Activated naive CD4-positive, alpha-beta T cell treated with anti-CD3 and anti-CD28 coated beads, Interleukin-2, amount 10 ng/mL, durations not matched to agents 7 days and 5 days (primary cell): ENCODE results near the gene HTT.

Source experiments
- CTCF ChIA-PET: fragments of 350-600 bp; sonication (Branson Sonifier 250); formaldehyde crosslinking; loops from one replicate; lab custom pipeline; 2021; ENCODE audit warnings: antibody characterized with exemption; lab: Charles Lee
- DNase-seq: peaks from one replicate; pipeline ENCODE4 v3.0.0-alpha.2; 2020
- H3K27ac Mint-ChIP-seq: one replicate; pipeline ENCODE4 v1.8.0; 2021; ENCODE audit warnings: mild to moderate bottlenecking, moderate library complexity, mixed read lengths
- H3K27me3 Mint-ChIP-seq: one replicate; pipeline ENCODE4 v1.8.0; 2021; ENCODE audit warnings: mild to moderate bottlenecking, mixed read lengths
- H3K36me3 Mint-ChIP-seq: one replicate; pipeline ENCODE4 v1.8.0; 2021; ENCODE audit warnings: mixed read lengths
- H3K4me1 Mint-ChIP-seq: one replicate; pipeline ENCODE4 v1.8.0; 2021; ENCODE audit warnings: mixed read lengths
- H3K4me3 Mint-ChIP-seq: one replicate; pipeline ENCODE4 v1.8.0; 2021; ENCODE audit warnings: mild to moderate bottlenecking, moderate library complexity, mixed read lengths
- H3K9me3 Mint-ChIP-seq: one replicate; pipeline ENCODE4 v1.8.0; 2021; ENCODE audit warnings: mixed read lengths

The HTT gene

GRCh38 chr4:3192188-3192587, 117.7 kb downstream of the HTT start:
- CTCF ChIA-PET, result interaction anchor here (0.7 to 3.0 kb wide), 5 partner anchors 10 to 154 kb away, joined by 3 to 14 read pairs (median 4); no protein-coding TSS in a partner anchor
- no peak overlapping the region for H3K4me3 Mint-ChIP-seq
- H3K4me1 Mint-ChIP-seq, result peaks cover 58% of the 10 kb centered on the region
- peaks cover 53% of the 10 kb centered on the region for H3K36me3 Mint-ChIP-seq
- peak overlapping the region; percentile 35 for H3K27ac Mint-ChIP-seq
- DNase-seq, result no peak
- H3K27me3 Mint-ChIP-seq, result no peaks in the 10 kb centered on the region
- H3K9me3 Mint-ChIP-seq, result no peaks in the 10 kb centered on the region

- CTCF ChIA-PET, result interaction anchor here (0.7 to 3.2 kb wide), 11 partner anchors 10 to 250 kb away, joined by 3 to 14 read pairs (median 3); no protein-coding TSS in a partner anchor
- no peaks in the 10 kb centered on the region for H3K9me3 Mint-ChIP-seq
- H3K27ac Mint-ChIP-seq, result peak overlapping the region; percentile 47
- H3K27me3 Mint-ChIP-seq, result no peaks in the 10 kb centered on the region
- no peak for DNase-seq
- no peak overlapping the region for H3K4me3 Mint-ChIP-seq
- peaks cover 53% of the 10 kb centered on the region for H3K36me3 Mint-ChIP-seq
- H3K4me1 Mint-ChIP-seq, result peaks cover 64% of the 10 kb centered on the region
Observed at GRCh38 chr4:3192827-3193226, 118.3 kb downstream of the HTT start.

- DNase-seq, result no peak
- Mint-ChIP-seq H3K36me3 (peaks cover 52% of the 10 kb centered on the region), H3K27ac (peak overlapping the region; percentile 26), H3K27me3 (no peaks in the 10 kb centered on the region), H3K9me3 (no peaks in the 10 kb centered on the region), H3K4me3 (no peak overlapping the region), H3K4me1 (peaks cover 68% of the 10 kb centered on the region)
- CTCF ChIA-PET, result interaction anchor here (0.7 to 3.2 kb wide), 15 partner anchors 8 to 250 kb away, joined by 3 to 14 read pairs (median 3); no protein-coding TSS in a partner anchor
Observed at GRCh38 chr4:3193531-3194203, 119.2 kb downstream of the HTT start.

GRCh38 chr4:3196670-3197359, 122.3 kb downstream of the HTT start:
- CTCF ChIA-PET, result interaction anchor here (1.1 kb wide), 1 partner anchor 247 kb away, joined by 3 read pairs; no protein-coding TSS in a partner anchor
- H3K27me3 Mint-ChIP-seq, result no peaks in the 10 kb centered on the region
- no peak for DNase-seq
- H3K4me1 Mint-ChIP-seq, result peaks cover 86% of the 10 kb centered on the region
- H3K27ac Mint-ChIP-seq, result peak overlapping the region; percentile 83
- H3K9me3 Mint-ChIP-seq, result no peaks in the 10 kb centered on the region
- peaks cover 51% of the 10 kb centered on the region for H3K36me3 Mint-ChIP-seq
- no peak overlapping the region for H3K4me3 Mint-ChIP-seq

- Mint-ChIP-seq H3K27ac (peak overlapping the region; percentile 83), H3K4me3 (no peak overlapping the region), H3K36me3 (peaks cover 50% of the 10 kb centered on the region), H3K27me3 (no peaks in the 10 kb centered on the region), H3K9me3 (no peaks in the 10 kb centered on the region), H3K4me1 (peaks cover 86% of the 10 kb centered on the region)
- no peak for DNase-seq
- CTCF ChIA-PET, result interaction anchor here (0.5 kb wide), 1 partner anchor 127 kb away, joined by 3 read pairs; no protein-coding TSS in a partner anchor
Observed at GRCh38 chr4:3197366-3198105, 123.1 kb downstream of the HTT start.

GRCh38 chr4:3198906-3199305, 124.4 kb downstream of the HTT start:
- H3K4me1 Mint-ChIP-seq, result peaks cover 89% of the 10 kb centered on the region
- CTCF ChIA-PET, result interaction anchor here (0.9 kb wide), 1 partner anchor 46 kb away, joined by 3 read pairs; no protein-coding TSS in a partner anchor
- H3K27ac Mint-ChIP-seq, result no peak overlapping the region

GRCh38 chr4:3199653-3200422, 125.4 kb downstream of the HTT start:
- H3K27ac Mint-ChIP-seq, result no peak overlapping the region
- no peaks in the 10 kb centered on the region for H3K27me3 Mint-ChIP-seq
- CTCF ChIA-PET, result interaction anchor here (0.9 kb wide), 1 partner anchor 45 kb away, joined by 3 read pairs; no protein-coding TSS in a partner anchor
- H3K36me3 Mint-ChIP-seq, result peaks cover 62% of the 10 kb centered on the region
- no peak for DNase-seq
- peaks cover 85% of the 10 kb centered on the region for H3K4me1 Mint-ChIP-seq
- no peaks in the 10 kb centered on the region for H3K9me3 Mint-ChIP-seq
- no peak overlapping the region for H3K4me3 Mint-ChIP-seq

More at GRCh38 chr4:3198906-3199305, 124.4 kb downstream of the HTT start:
- no peak for DNase-seq
- Mint-ChIP-seq H3K4me3 (no peak overlapping the region), H3K27me3 (no peaks in the 10 kb centered on the region), H3K9me3 (no peaks in the 10 kb centered on the region), H3K36me3 (peaks cover 58% of the 10 kb centered on the region)

- Mint-ChIP-seq H3K9me3 (no peaks in the 10 kb centered on the region), H3K4me1 (peaks cover 78% of the 10 kb centered on the region), H3K4me3 (no peak overlapping the region), H3K36me3 (peaks cover 57% of the 10 kb centered on the region), H3K27me3 (no peaks in the 10 kb centered on the region), H3K27ac (no peak overlapping the region)
- CTCF ChIA-PET, result interaction anchor here (1.6 kb wide), 1 partner anchor 118 kb away, joined by 3 read pairs; no protein-coding TSS in a partner anchor
- DNase-seq, result no peak
Observed at GRCh38 chr4:3200423-3201090, 126.1 kb downstream of the HTT start.

- Mint-ChIP-seq H3K27ac (peak overlapping the region; percentile 95), H3K4me3 (peak overlapping the region; percentile 60), H3K36me3 (peaks cover 56% of the 10 kb centered on the region), H3K27me3 (no peaks in the 10 kb centered on the region), H3K9me3 (no peaks in the 10 kb centered on the region), H3K4me1 (peaks cover 68% of the 10 kb centered on the region)
- CTCF ChIA-PET, result interaction anchor here (0.7 to 2.1 kb wide), 6 partner anchors 9 to 144 kb away, joined by 3 to 6 read pairs (median 4); no protein-coding TSS in a partner anchor
- DNase-seq, result peak; percentile 92
Observed at GRCh38 chr4:3201718-3202702, 127.5 kb downstream of the HTT start.

- Mint-ChIP-seq H3K27me3 (no peaks in the 10 kb centered on the region), H3K27ac (peak overlapping the region; percentile 95), H3K9me3 (no peaks in the 10 kb centered on the region), H3K4me1 (peaks cover 66% of the 10 kb centered on the region), H3K36me3 (peaks cover 55% of the 10 kb centered on the region), H3K4me3 (peak overlapping the region; percentile 60)
- CTCF ChIA-PET, result interaction anchor here (0.7 to 2.1 kb wide), 5 partner anchors 9 to 41 kb away, joined by 4 to 6 read pairs (median 5); no protein-coding TSS in a partner anchor
- DNase-seq, result peak; percentile 64
Observed at GRCh38 chr4:3202836-3203820, 128.6 kb downstream of the HTT start.

GRCh38 chr4:3203971-3204431, 129.5 kb downstream of the HTT start:
- H3K36me3 Mint-ChIP-seq, result peaks cover 58% of the 10 kb centered on the region
- CTCF ChIA-PET, result interaction anchor here (1.4 to 2.1 kb wide), 2 partner anchors 10 to 40 kb away, joined by 5 to 6 read pairs; no protein-coding TSS in a partner anchor
- H3K4me1 Mint-ChIP-seq, result peaks cover 63% of the 10 kb centered on the region

More at GRCh38 chr4:3203971-3204431, 129.5 kb downstream of the HTT start:
- Mint-ChIP-seq H3K27ac (peak overlapping the region; percentile 95), H3K27me3 (no peaks in the 10 kb centered on the region), H3K4me3 (no peak overlapping the region), H3K9me3 (no peaks in the 10 kb centered on the region)
- no peak for DNase-seq
